Posterior vena cava (tissue), 2 donors: ENCODE data around the gene ANO5. TPM values are rescaled to one million over a fixed set of nuclear protein-coding genes. Genes with fewer than 3 reads are reported as not detected.
"Not testable (repeated sequence)": the region's sequence is repeated elsewhere in the genome, so short reads cannot be mapped to it uniquely, and the experiment has no call there.

Source experiments
- DNase-seq: peaks from one replicate; pipeline ENCODE4 v3.0.0-alpha.2; 2020; ENCODE audit warnings: low spot score
- intact Hi-C, 2 donors: fragments of 100-400 bp; cut with DNase I; formaldehyde crosslinking; loops; one replicate each; pipeline versions ENCODE4 v1.14.1 to v1.14.2; 2022 to 2023
- total RNA-seq, 2 donors: library from RNA; stranded (reverse); fragmentation: NEBNext Ultra II Directional; extraction: Animal tissue kit (Norgen Biotek cat#: 25700); gene quantifications; one replicate each; pipeline ENCODE4 v1.2.1, GENCODE V29; 2021
- donor health status: DM: yes; HTN: yes; CAD: no.
- donor health status: DM: yes; HTN: yes; CAD: no.

ANO5 gene
- total RNA-seq, 2 donors from 2014 or later: 2.3 to 3.5 TPM

- intact Hi-C loops: no loop called here
- DNase-seq: no peak
These were observed 4.5 kb downstream of the ANO5 start for GRCh38 chr11:22197139-22198005.

DNA sequence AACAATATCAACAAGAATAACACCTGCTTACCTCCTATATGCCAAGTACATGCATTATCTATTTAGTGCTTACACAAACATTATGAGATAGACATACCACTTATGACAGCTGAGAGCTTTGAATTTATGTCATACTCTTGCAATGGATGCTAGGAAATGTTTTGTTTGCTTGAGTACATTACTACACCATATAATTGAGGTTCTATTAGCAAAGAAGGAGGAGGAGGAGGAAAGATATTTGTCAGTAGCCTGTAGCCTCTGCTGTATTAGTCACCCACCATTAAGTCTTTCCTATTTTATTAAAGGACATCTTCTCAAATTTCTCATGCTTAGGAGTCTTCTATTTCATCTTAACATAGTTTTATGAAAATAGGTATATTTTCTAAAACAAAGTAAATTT is 6.4 kb downstream of the ANO5 start:
- intact Hi-C loops: no loop called here
- no peak for DNase-seq

- intact Hi-C loops: no loop called here
- DNase-seq: no peak
These were observed 10.4 kb downstream of the ANO5 start for GRCh38 chr11:22203281-22203680.

DNA sequence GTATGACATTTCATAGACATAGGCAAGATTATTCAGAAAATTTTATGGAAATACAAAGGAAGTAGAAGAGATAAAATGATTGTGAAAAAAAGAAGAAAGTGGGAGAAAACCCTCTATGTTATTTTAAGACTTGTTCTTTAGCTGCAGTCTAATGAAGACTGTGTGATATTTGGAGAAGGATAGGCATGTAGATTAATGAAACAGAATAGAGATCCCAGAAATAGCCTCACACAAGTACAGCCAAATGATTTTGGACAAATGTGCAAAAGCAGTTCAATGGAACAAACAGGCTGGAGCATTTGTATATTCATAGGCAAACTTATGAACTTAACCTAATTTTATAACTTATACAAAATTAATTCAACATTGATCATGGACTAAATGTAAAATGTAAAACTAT is 14.3 kb downstream of the ANO5 start:
- intact Hi-C loops: no loop called here
- DNase-seq: no peak

DNA sequence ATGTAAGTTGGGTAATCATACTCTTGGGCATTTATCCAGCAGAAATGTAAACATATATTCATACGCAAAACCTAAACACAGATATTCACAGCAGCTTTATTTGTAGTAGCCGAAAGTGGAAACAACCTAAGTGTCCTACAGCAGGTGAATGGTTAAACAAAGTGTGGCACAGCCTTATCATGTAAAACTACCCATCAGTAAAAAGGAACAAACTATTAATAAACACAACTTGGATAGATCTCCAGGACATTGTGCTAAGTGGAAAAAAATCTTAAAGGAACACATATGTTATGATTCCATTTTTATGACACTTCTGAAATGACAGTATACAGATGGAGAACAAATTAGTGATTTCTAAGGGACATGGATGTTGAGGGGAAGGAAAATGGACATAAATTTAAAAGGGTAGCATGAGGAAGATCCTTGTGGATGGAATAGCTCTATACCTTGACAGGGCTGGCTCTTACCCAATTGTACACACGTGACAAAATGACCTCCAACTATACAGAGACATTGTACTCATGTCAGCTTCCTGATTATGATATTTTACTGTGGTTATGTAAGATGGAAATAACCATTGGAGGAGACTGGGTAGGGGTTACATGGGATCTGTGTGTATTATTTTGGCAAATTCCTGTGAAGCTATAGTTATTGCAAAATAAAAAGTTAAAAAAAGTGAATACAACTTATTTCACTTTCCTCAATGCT is 15.4 kb downstream of the ANO5 start:
- intact Hi-C loops: no loop called here
- DNase-seq: no peak

DNA sequence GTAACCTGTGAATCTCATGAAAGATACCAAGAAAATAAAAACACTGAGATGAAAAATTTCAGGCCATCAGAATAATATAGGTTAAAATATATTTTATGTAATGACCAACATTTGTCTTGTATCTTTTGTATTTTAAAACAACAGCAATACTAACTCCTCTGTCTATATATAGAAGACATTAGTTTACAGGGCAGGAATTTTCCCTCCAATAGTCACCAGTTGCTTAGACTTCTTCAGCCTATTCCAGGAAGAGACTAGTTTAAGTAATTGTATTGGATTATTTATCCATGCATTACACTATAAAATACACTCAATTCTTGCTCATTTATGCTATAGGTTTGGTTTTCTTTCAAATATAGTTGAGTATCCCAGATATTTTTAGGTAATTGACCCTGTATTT is 24.1 kb downstream of the ANO5 start:
- DNase-seq: no peak
- intact Hi-C loops: no loop called here

DNA sequence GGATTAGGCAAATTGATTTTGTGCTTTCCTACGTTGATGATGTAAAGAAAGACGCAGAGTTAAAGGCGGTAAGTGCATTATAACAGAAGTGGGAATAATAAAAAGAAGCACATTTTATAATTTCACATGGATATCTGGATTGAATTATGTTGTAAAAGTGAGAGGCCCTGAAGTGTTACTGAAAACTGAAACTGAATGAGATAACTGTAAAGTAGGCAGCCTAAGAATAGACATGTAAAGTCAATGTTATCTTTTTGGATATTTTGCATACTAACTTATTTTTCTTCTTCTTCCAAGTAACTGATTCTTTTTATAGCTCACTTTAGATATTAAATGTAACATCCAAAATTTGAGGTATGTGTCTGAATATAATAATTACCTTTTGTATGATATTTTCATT is 28.3 kb downstream of the ANO5 start:
- DNase-seq: no peak
- intact Hi-C loops: no loop called here

- intact Hi-C loops: no loop called here
- DNase-seq: peak; percentile 35
These were observed 32.3 kb downstream of the ANO5 start for GRCh38 chr11:22225190-22225589.

- intact Hi-C loops: no loop called here
- no peak for DNase-seq
These were observed 41.9 kb downstream of the ANO5 start for GRCh38 chr11:22234743-22235142.

- peak; percentile 62 for DNase-seq
- intact Hi-C loops: no loop called here
These were observed 52.2 kb downstream of the ANO5 start for GRCh38 chr11:22244986-22245592.

DNA sequence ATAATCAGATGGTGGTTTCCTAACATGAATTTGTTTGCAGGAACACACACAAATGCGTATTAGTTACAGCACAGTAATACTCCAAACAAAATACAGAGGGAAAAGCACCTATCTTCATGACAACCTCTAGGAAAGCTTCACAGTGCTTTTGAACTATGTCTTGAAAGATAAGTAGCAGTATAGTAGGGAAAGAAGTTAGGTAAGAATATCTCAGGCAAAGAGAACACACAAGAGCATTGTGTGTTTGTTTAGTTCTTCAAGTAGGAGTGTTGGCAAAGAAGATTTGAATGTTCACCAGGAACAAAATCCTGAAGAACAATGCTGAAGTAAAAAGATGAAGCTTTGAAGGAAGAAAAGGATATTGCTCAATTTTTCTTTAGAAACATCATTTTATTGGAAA is 54.1 kb downstream of the ANO5 start:
- intact Hi-C loops: no loop called here

GRCh38 chr11:22249871-22250270 is 57.0 kb downstream of the ANO5 start:
- DNase-seq: no peak
- intact Hi-C loops: no loop called here

More for the DNA sequence above, 54.1 kb downstream of the ANO5 start:
- no peak for DNase-seq

DNA sequence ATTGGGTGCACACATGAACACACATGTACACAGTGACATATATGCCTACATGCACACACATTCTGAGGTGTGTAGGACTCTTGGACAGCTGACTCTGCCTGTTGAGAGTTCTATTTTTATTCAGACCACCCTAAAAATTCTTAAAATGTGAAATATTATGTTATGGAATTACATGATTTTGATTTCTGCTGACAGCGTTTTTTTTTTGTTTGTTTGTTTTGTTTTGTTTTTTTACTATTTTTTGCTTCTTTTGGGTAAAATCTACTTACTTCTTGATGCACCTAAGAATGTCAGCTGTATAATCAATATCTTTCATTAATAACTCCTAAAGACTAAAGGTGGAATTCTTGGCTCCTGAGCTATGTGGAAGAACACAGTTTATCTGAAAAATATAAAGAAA is 64.0 kb downstream of the ANO5 start:
- no peak for DNase-seq
- intact Hi-C loops: no loop called here

DNA sequence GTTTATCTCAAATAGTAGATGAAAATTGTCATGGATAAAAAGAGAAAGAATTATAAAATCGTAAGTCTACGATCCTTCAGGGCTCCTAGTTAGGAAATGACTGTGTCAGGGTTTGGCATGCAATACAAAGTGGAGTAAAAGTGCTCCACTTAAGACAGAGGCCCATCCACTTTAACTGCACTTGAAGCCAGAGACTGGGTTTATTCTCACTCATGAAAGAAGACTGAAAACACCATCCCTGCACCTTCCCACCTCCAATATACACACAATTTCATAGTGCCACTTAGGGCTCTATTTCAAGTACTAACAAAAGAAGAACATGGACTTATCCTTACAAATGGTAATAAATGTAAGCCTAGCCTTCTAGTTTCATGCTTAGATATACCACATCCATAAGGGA is 70.7 kb downstream of the ANO5 start:
- DNase-seq: no peak
- intact Hi-C loops: no loop called here

DNA sequence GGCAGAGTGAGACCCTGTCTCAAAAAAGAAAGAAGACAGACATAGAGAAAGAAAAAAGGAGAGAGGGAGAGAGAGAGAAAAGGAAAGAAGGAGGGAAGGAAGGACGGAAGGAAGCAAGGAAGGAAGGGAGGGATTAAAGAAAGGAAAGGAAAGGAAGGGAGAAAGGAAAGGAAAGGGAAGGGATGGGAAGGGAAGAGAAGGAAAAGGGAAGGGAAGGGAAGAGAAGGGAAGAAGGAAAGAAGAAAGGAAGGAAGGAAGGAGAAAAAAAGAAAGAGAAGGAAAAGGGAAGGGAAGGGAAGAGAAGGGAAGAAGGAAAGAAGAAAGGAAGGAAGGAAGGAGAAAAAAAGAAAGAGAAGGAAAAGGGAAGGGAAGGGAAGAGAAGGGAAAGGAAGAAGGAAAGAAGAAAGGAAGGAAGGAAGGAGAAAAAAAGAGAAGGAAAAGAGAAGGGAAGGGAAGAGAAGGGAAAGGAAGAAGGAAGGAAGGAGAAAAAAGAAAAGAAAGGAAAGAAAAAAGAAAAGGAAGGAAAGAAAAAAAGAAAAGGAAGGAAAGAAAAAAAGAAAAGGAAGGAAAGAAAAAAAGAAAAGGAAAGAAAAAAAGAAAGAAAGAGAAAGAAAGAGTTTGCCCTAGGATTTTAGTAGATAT is 76.2 kb downstream of the ANO5 start:
- intact Hi-C loops, DNase-seq: not testable (repeated sequence)

DNA sequence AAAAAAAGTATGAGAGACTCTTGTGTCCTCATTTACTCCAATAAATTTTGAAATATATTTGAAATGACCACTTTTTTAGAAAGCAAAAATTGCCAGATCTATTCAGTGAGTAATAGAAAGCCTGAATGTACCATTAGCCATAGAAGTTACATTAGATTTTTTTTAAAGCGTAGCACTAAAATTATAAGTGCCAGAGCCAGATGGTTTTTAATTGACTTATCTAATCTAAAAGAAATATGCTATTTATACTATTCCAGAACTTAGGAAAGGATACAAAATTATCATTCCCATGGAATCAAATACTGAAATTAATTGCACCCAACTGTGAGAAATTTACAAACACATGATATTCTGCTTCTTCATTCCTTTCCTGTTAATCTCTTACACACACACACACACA is 80.9 kb downstream of the ANO5 start:
- DNase-seq: no peak
- intact Hi-C loops: no loop called here

- DNase-seq: no peak
- intact Hi-C loops: no loop called here
These were observed 82.7 kb downstream of the ANO5 start for GRCh38 chr11:22275600-22275999.

GRCh38 chr11:22276535-22276934 is 83.7 kb downstream of the ANO5 start:
- intact Hi-C loops: no loop called here
- no peak for DNase-seq

DNA sequence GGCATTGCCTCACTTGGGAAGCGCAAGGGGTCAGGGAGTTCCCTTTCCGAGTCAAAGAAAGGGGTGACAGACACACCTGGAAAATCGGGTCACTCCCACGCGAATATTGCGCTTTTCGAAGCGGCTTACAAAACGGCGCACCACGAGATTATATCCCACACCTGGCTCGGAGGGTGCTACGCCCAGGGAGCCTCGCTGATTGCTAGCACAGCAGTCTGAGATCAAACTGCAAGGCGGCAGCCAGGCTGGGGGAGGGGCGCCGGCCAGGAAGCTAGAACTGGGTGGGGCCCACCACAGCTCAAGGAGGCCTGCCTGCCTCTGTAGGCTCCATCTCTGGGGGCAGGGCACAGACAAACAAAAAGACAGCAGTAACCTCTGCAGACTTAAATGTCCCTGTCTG is 92.1 kb downstream of the ANO5 start:
- intact Hi-C loops, DNase-seq: not testable (repeated sequence)

DNA sequence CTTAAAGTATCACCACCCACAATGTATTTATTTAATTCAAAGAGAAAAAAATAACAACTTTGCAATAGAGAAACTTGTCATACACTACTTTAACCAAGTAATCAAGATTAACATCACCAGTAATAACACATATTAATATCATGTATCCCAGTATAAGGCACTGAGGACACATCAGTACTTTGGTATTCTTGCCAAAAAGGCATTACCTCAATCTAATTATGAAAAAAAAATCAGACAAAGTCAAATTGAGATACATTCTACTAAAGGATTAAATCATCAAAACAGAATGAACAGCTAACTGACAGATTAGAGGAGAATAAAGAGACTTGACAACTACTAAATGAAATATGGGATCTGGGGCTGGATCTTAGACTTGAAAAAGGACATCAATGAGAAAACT is 109.5 kb downstream of the ANO5 start:
- intact Hi-C loops: loop anchor here in 1 of 2 donors (5.0 kb wide), 1 partner anchor 125 kb away; no protein-coding TSS in a partner anchor
- DNase-seq: no peak
